ENCODE results near the gene SEC22C.

GRCh38 chr3:42499478-42499871 is 82.3 kb downstream of the SEC22C start:
- TF ChIP-seq CTCF (IDR thresholded peaks at IDR 0.05) (no peak), POLR2A (IDR thresholded peaks at IDR 0.05) (no peak)
